Medulla oblongata (tissue), 1 donor: ENCODE data around the gene CCDC54.
"Not testable (repeated sequence)": the region's sequence is repeated elsewhere in the genome, so short reads cannot be mapped to it uniquely, and the experiment has no call there.

Experiments
- DNase-seq: peaks from one replicate; pipeline ENCODE4 v3.0.0-alpha.2; 2015; ENCODE audit errors: extremely low spot score

CCDC54 gene

GRCh38 chr3:107377151-107377550 lies at the start of gene CCDC54:
TSS of gene CCDC54 (plus strand) at chr3:107377439. CDS start at chr3:107377588, 149 bp downstream.
- no peak for DNase-seq

DNA sequence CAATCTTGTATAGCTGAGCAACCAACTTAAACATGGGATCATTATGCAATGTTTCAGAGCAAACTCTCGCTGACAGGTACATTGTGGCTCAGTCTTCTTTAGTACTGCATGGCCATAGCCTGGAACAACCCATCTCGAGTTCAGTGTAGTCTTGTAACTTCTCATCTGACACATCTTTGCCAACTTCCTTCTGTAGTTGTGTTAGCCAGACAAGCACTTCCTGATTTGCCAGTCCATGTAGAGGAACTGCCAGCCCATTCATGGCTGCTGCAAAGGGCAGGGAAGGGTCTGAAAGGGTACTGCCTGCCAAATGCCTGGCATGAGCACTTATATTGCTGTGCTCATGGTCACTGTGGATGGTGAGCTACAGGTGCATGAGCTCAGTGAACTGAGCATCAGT lies 49.2 kb upstream of the CCDC54 start:
- DNase-seq, result no peak

GRCh38 chr3:107329088-107329487 lies 48.2 kb upstream of the CCDC54 start:
- DNase-seq, result no peak

GRCh38 chr3:107339690-107340089 lies 37.5 kb upstream of the CCDC54 start:
- not testable (repeated sequence) for DNase-seq

DNA sequence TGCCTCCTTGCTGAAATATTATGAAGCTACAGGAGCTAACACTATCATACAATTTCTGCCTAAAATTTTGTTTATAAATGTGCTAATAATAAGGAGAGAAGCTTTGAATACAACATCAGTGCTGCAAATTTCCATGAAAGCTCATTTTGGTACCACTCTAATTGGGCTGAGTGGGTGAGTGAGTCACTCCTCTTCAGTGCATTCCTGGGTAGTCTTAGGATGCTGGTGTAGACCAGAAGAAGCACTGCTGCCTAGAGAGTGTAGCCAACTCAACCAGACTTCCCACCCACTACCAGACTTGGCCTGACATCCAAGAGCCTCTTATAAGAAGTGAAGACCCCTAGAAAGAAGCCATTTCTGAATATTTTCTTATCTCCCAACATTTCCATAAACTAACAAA lies 32.5 kb upstream of the CCDC54 start:
- DNase-seq, result no peak

DNA sequence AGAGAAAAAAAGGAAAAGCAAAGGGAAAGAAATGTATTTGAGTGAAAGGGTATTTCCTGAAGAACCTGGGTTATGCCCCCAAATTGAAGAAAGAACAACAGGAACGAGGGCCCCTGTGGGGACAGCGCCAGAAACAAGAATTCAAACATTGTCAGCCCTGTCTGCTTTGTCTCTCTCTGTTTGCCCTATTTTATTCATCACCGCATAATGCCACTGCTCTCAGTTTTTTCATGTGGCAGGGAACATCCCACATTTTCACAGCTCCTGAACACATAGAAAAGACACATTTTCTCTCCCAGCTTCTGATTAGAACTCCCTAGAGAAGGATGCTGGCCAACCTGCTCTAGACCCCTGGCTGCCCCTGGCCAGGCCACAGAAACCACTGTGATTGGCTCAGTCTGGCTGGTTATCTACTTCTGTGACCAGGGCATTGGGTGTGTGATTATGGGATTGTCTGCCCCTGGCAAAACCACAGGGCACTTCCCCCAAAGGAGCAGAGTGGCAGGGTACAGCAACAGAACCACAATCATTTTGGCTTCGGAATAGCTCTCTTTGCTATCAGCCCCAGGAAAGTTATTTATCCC lies 31.3 kb upstream of the CCDC54 start:
- peak; percentile 35 for DNase-seq

GRCh38 chr3:107346564-107346963 lies 30.7 kb upstream of the CCDC54 start:
- no peak for DNase-seq

DNA sequence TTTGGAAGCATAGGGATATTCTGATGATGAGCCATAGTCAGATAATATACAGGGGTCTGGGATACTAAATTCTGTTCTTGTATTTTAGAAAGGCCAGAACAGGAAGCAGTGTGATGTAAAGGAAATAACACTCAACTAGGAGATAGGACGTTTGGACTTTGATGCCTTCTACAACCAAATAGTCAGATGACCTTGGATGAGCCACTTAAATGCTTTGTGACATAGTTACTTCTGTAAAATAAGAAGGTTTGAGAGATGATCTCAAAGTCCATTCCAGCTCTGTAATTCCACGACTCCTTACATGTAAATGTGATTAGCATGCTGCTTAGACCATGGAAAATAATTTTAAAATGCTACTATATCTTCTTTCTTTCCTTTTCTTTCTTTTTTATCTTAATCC lies 29.5 kb upstream of the CCDC54 start:
- no peak for DNase-seq

DNA sequence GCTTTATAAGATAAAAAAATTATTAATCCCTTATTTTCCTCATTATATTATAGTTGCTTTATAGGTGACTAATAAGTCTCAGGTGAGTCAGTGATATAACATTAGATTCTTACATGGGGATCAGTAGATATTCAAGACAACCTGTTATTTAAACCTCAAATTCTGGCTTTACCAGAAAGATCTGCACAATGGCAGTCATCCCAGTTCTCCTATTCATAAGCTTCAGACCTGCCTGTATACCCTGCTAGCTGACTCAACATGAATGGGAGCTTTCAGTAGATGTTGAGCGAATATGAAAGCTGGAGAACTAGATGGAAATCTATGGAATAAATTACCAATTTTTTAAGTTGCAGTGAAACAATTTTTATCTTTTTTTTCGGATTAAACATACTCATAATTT lies 20.5 kb upstream of the CCDC54 start:
- peak; percentile 36 for DNase-seq

DNA sequence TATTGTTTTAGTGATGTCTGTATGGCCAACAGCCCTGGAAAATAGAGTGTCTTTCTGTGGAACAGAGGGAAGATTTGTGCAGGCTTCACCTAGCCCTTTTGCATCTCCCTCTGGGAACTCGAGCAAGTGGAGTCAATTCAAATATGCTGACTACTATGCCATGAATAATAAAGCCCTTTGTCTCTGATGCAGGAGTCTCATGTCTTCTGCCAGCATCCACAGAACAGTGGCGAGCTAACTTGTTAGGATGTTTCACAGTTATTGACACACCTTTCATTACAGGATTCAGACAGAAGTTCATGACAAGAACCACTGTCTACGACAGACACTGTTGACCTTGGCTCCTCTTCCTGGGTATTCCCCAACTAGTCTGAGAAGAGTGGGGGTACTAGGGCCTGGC lies 15.6 kb upstream of the CCDC54 start:
- DNase-seq, result peak; percentile 56

DNA sequence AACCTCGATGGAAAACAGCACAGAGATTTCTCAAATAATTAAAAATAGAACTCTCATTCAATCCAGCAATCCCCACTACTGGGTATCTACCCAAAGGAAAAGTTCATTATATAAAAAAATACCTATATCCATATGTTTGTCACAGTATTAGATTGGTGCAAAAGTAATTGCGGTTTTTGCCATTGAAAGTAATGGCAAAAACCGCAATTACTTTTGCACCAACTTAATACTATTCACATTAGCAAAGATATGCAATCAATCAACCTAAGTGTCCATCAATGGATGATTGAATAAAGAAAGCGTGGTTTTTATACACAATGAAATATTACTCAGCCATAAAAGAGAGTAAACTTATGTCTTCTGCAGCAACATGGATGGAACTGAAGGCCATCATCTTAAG lies 12.2 kb upstream of the CCDC54 start:
- no peak for DNase-seq

GRCh38 chr3:107366766-107367165 lies 10.5 kb upstream of the CCDC54 start:
- DNase-seq, result no peak

GRCh38 chr3:107367353-107367752 lies 9.9 kb upstream of the CCDC54 start:
- DNase-seq, result no peak

- no peak for DNase-seq
Observed at GRCh38 chr3:107368654-107369398, 8.4 kb upstream of the CCDC54 start.

- DNase-seq, result no peak
Observed at GRCh38 chr3:107369791-107370190, 7.4 kb upstream of the CCDC54 start.

DNA sequence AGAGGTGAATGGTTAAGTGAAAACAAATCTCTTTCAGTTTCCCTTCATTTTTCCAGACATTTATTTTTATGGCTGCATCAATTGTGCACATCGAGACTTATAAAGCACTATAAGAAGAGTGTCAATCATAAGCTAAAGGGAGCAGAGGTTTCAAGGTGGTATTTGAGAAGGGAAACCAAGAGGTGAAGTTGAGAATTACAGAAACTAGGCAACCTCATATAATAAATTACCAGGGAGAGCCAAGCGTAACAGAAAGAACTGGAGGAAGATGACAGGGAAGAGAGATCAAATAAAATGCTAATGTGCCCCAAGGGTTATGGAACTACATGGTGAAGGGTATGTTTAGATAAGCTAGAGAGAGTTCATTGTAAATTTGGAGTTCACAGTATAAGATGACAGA lies 6.3 kb upstream of the CCDC54 start:
- no peak for DNase-seq

- no peak for DNase-seq
Observed at GRCh38 chr3:107372506-107372905, 4.7 kb upstream of the CCDC54 start.

- no peak for DNase-seq
Observed at GRCh38 chr3:107373896-107374295, 3.3 kb upstream of the CCDC54 start.

GRCh38 chr3:107375682-107376081 lies 1.6 kb upstream of the CCDC54 start:
- no peak for DNase-seq

GRCh38 chr3:107382631-107383030 lies 5.4 kb downstream of the CCDC54 start:
- no peak for DNase-seq

DNA sequence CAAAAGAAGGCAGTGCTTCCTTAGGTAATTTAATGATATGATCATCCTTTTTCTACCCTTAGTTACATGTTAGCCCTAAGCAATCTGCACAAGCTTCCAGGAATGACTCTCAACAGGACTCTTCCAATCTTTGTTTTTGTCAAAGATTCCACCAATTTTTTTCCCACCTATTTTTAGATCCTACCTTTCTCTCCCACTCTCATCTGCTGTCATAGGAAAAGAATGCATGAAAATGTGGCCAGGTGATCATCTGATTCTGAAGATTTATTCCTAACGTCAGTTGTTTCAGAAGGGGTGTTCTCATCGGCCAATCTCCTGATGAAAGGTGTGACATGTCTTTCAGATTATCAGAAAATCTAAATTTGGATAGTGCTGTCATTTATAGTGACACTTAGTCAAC lies 7.2 kb downstream of the CCDC54 start:
- DNase-seq, result no peak

DNA sequence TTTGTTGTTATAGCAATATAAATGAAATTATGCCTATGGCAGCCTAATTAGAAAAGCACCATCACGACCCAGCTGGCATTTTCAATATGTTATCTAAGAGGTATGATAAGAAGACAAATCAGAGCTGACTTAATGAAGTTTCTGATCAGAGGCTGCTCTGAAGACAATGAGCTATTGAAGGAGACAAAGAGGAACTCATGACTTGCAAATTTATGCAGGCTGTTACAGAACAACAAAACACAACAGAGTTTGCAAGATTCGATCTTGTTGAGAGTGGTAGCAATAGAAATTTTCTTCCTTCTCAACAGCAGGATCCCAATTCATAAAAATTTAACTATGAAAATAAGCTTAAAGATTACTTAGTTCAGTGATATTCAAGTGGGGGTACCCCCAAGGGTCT lies 7.7 kb downstream of the CCDC54 start:
- DNase-seq, result peak; percentile 92

DNA sequence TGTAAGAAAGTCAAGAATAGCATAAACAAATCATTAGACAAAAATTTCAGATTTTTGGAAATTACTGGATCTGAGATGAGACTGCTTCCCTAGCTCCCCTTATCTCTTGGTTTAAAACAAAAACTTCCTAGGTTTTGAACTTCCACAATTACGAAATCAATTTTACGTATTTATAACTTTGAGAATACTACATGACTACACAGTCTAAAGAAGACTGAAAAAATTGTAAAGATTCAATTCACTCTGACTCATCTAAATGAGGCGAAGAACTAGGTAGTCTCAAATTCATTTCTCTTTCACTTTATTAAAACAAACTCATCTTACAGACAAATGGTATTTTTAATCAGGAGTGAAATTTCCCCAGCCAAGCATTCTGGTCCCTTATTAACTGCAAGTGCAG lies 10.3 kb downstream of the CCDC54 start:
- DNase-seq, result no peak
